Thymus (tissue), 11 donors: ENCODE data around the gene SIRT3. TPM values are rescaled to one million over a fixed set of nuclear protein-coding genes. Genes with fewer than 3 reads are reported as not detected.
A peak's percentile ranks its signal among the peaks of the same experiment; 100 is the strongest.
"Not testable (repeated sequence)": the region's sequence is repeated elsewhere in the genome, so short reads cannot be mapped to it uniquely, and the experiment has no call there.

Source experiments
- DNase-seq, 9 donors: peaks; one replicate each; pipeline ENCODE4 v3.0.0-alpha.2; 2013; ENCODE audit warnings: low spot score in 9 of 9, low read depth in 6 of 9, missing footprints in 1 of 9
- H3K27ac ChIP-seq, 2 donors: one replicate each; pipeline ENCODE4 v1.5.1; 2013; ENCODE audit warnings: control low read depth in 1 of 2, low read depth in 1 of 2, low read length in 1 of 2, mild to moderate bottlenecking in 1 of 2, moderate library complexity in 1 of 2
- H3K27me3 ChIP-seq, 2 donors: one replicate each; pipeline ENCODE4 v1.5.1; 2013; ENCODE audit warnings: low read length in 1 of 2; ENCODE audit not compliant: control insufficient read depth in 2 of 2, insufficient read depth in 1 of 2
- H3K36me3 ChIP-seq, 2 donors: one replicate each; pipeline ENCODE4 v1.5.1; 2013; ENCODE audit warnings: low read length in 1 of 2, mild to moderate bottlenecking in 1 of 2, moderate library complexity in 1 of 2; ENCODE audit not compliant: control insufficient read depth in 2 of 2, insufficient read depth in 2 of 2
- H3K4me1 ChIP-seq, 2 donors: one replicate each; pipeline ENCODE4 v1.5.1; 2013; ENCODE audit warnings: low read length in 2 of 2; ENCODE audit not compliant: control insufficient read depth in 2 of 2, insufficient read depth in 2 of 2
- H3K4me3 ChIP-seq, 2 donors: one replicate each; pipeline ENCODE4 v1.5.1; 2013; ENCODE audit warnings: low read length in 2 of 2, control low read depth in 1 of 2, mild to moderate bottlenecking in 1 of 2
- H3K9me3 ChIP-seq, 2 donors: one replicate each; pipeline ENCODE4 v1.5.1; 2013; ENCODE audit warnings: low read length in 1 of 2, mild to moderate bottlenecking in 1 of 2; ENCODE audit not compliant: control insufficient read depth in 2 of 2, insufficient read depth in 1 of 2
- WGBS: extraction: QIAGEN DNeasy Blood & Tissue Kit; methylation state at CpG from one replicate; pipeline ENCODE4 v1.1.7; 2013; 5-methylcytosine and 5-hydroxymethylcytosine counted together
- polyA plus RNA-seq: library from polyadenylated mRNA; stranded (reverse); fragments of 200-250 nt; gene quantifications from one replicate; pipeline ENCODE4 v1.2.3, GENCODE V29; 2013
- total RNA-seq: library from RNA; stranded (reverse); fragments of 120-200 nt; gene quantifications from one replicate; pipeline ENCODE4 v1.2.4, GENCODE V29; 2013
- donor health status: healthy.

Gene SIRT3
- total and polyA plus RNA-seq, 2 donors, result 6.5 to 38.3 TPM

GRCh38 chr11:251550-251949, 15.4 kb upstream of the SIRT3 start:
- H3K27me3 ChIP-seq, result no peaks in the 10 kb centered on the region
- peaks cover 0 to 5% of the 10 kb centered on the region in 2 donors for H3K4me1 ChIP-seq
- WGBS, result 87% methylated on average over 10 of the region's 10 CpGs

GRCh38 chr11:250740-251299, 14.7 kb upstream of the SIRT3 start:
- peaks cover 0 to 5% of the 10 kb centered on the region in 2 donors for H3K4me1 ChIP-seq
- H3K27ac ChIP-seq, result peak overlapping the region; percentile 26 to 60
- peaks cover 69 to 75% of the 10 kb centered on the region in 2 donors for H3K36me3 ChIP-seq
- 83% methylated on average over 10 of the region's 10 CpGs for WGBS
- no peaks in the 10 kb centered on the region for H3K9me3 ChIP-seq
- H3K4me3 ChIP-seq, result no peak overlapping the region
- peak in 7 of 9 donors; percentile 40 to 83 (median 57) for DNase-seq
- H3K27me3 ChIP-seq, result no peaks in the 10 kb centered on the region

More at GRCh38 chr11:251550-251949, 15.4 kb upstream of the SIRT3 start:
- H3K36me3 ChIP-seq, result peaks cover 61 to 68% of the 10 kb centered on the region in 2 donors
- peak in 1 of 9 donors; percentile 20 for DNase-seq
- no peak overlapping the region for H3K4me3 ChIP-seq
- H3K27ac ChIP-seq, result no peak overlapping the region
- H3K9me3 ChIP-seq, result no peaks in the 10 kb centered on the region

DNA sequence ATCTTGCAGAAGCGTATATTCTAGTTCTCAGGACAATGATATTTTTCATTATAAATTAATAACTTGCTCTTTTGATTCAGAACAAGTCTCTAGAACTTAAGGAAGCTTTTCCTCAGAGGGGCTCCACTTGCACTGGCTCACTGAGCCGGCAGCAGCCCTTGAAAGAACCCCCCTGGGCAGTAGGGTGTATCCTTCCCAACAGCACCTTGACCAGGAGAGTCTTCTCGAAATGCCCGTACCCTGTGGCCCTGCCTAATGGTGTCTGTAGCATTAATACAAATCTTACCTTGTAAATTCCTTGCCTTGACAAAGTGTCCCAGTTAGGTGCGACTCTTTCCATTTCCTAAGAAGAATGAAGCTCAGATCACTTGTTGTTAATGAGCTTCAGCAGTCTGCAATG, 14.1 kb upstream of the SIRT3 start:
- Histone ChIP-seq H3K27me3 (no peaks in the 10 kb centered on the region), H3K4me3 (no peak overlapping the region), H3K27ac (no peak overlapping the region), H3K4me1 (peaks cover 0 to 5% of the 10 kb centered on the region in 2 donors), H3K9me3 (no peaks in the 10 kb centered on the region), H3K36me3 (peaks cover 71 to 81% of the 10 kb centered on the region in 2 donors)
- WGBS, result 95% methylated on average over 5 of the region's 5 CpGs
- DNase-seq, result no peak

GRCh38 chr11:249062-249461, 12.9 kb upstream of the SIRT3 start:
- DNase-seq, result no peak
- 84% methylated on average over 8 of the region's 8 CpGs for WGBS
- Histone ChIP-seq H3K9me3 (no peaks in the 10 kb centered on the region), H3K4me3 (no peak overlapping the region), H3K4me1 (peaks cover 0 to 5% of the 10 kb centered on the region in 2 donors), H3K27me3 (no peaks in the 10 kb centered on the region), H3K36me3 (peaks cover 80 to 92% of the 10 kb centered on the region in 2 donors), H3K27ac (no peak overlapping the region)

DNA sequence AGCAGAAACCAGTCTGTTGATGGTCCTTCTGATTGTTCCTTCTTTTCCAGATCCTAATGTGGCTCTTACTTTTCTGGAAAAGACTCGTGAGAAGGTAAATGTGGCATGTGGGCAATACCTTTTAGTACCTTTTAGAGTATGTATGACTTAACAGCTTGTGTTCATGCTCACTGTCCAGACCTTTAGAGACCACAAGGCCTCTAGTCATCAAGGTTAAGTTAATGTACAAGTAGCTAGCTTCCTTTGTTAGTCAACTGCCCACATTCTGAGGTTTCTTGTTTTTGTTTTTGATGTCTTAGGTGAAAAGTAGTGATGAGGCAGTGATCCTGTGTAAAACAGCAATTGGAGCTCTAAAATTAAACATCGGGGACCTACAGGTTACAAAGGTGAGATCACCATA, 8.2 kb upstream of the SIRT3 start:
- Histone ChIP-seq H3K4me3 (no peak overlapping the region), H3K4me1 (no peaks in the 10 kb centered on the region), H3K27ac (no peak overlapping the region), H3K27me3 (no peaks in the 10 kb centered on the region), H3K36me3 (peaks cover 56 to 79% of the 10 kb centered on the region in 2 donors), H3K9me3 (no peaks in the 10 kb centered on the region)
- 96% methylated on average over 2 of the region's 2 CpGs for WGBS
- DNase-seq, result no peak

- Histone ChIP-seq H3K4me1 (peaks cover 6 to 7% of the 10 kb centered on the region in 2 donors), H3K27me3 (no peaks in the 10 kb centered on the region), H3K4me3 (no peak overlapping the region), H3K27ac (peak overlapping the region in 1 of 2 donors; percentile 21), H3K36me3 (peaks cover 37 to 59% of the 10 kb centered on the region in 2 donors), H3K9me3 (no peaks in the 10 kb centered on the region)
- 98% methylated on average over 5 of the region's 5 CpGs for whole genome bisulfite sequencing
- no peak for DNase-seq
Measured at GRCh38 chr11:241634-242033, 5.5 kb upstream of the SIRT3 start.

DNA sequence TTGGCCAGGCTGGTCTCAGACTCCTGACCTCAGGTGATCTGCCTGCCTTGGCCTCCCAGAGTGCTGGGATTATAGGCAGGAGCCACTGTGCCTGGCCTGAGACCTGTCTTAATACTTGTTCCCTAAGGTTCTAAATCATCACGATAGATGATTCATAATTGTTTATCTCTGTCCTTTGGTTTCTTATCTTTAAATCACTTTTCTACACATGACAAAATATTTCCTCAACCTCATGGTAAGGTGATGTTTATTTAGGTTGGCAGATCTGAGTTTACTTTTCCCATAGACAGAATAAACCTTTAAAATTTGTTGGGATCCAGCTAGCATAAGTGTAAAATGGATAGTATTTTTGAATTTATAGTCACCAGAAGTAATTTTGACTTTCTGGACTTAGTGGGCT, 4.2 kb upstream of the SIRT3 start:
- 100% methylated on average over 1 of the region's 1 CpG for WGBS
- peaks cover 27 to 46% of the 10 kb centered on the region in 2 donors for H3K36me3 ChIP-seq
- no peak for DNase-seq
- H3K9me3 ChIP-seq, result no peaks in the 10 kb centered on the region
- H3K27ac ChIP-seq, result no peak overlapping the region
- H3K27me3 ChIP-seq, result no peaks in the 10 kb centered on the region
- H3K4me3 ChIP-seq, result no peak overlapping the region
- H3K4me1 ChIP-seq, result peaks cover 8 to 11% of the 10 kb centered on the region in 2 donors

GRCh38 chr11:238346-238745, 2.2 kb upstream of the SIRT3 start:
- H3K4me3 ChIP-seq, H3K27ac ChIP-seq, H3K27me3 ChIP-seq, DNase-seq, H3K9me3 ChIP-seq: not testable (repeated sequence)
- WGBS, result 98% methylated on average over 7 of the region's 7 CpGs
- peaks cover 12 to 29% of the 10 kb centered on the region in 2 donors for H3K36me3 ChIP-seq
- peaks cover 10 to 15% of the 10 kb centered on the region in 2 donors for H3K4me1 ChIP-seq

DNA sequence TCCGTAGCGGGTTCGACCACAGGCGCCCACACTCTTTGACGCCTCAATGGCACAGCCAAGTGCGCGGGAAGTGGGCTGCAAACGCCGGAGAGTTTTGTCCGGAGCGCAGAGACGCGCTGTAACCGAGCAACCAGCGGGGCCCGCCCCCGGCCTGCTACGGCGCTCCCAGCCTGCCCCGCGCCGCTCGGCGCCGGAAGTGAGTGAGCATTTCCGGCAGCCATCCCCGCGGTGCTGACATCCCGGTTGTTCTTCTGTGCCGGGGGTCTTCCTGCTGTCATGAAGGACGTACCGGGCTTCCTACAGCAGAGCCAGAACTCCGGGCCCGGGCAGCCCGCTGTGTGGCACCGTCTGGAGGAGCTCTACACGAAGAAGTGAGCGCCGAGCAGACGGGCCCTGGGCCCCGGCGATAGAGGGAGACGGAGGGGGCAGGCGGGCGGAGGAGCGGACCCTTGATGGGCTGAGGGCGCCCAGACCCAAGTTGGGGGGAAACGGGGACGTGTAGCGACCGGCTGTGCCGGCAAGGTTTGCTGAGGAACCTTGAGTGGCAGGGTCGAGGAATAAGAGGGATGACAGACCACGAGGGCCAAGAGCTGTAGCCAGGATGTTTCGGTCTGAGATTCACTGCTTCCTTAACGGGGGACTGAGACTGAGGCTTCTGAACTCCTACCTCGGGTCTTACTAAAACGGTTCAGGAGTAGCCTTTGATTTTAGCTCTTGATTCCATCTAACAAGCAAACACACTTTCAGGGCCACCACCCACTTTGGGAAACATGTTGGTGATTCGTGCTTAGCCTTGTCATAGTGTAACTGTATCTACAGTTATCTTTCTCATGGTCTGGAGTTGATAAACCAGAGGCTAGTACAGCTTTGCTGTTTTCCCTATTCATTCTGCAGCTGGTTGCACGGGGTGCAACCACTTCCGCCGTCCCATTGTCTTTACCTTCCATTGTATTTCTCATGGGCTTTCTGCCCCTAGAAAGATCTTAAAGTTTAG, 929 bp upstream of the SIRT3 start, which contains the start of gene PSMD13:
Gene PSMD13 (plus strand): TSS at position 203 of the 994 bp plus-strand sequence. CDS start 74 bp downstream, at position 277.
- Histone ChIP-seq H3K4me1 (peaks cover 10 to 15% of the 10 kb centered on the region in 2 donors), H3K27me3 (no peaks in the 10 kb centered on the region), H3K9me3 (no peaks in the 10 kb centered on the region), H3K27ac (peak within 1 kb of the TSS; percentile 91 to 95), H3K4me3 (peak within 1 kb of the TSS; percentile 65 to 98), H3K36me3 (peaks cover 12 to 22% of the 10 kb centered on the region in 2 donors)
- whole genome bisulfite sequencing, result 2% methylated on average over 62 of the region's 62 CpGs
- DNase-seq, result peak in 8 of 9 donors; percentile 75 to 92 (median 82)
